Mucosa of descending colon (tissue), 3 donors: ENCODE measurements around the gene PAK5. TPM values are rescaled to one million over a fixed set of nuclear protein-coding genes. Genes with fewer than 3 reads are reported as not detected.

Experiments used
- ATAC-seq: fragments of 200-7000 bp; cut with Tn5 transposase; one replicate; pipeline ENCODE4 v1.9.1; 2020; ENCODE audit warnings: mild to moderate bottlenecking, moderate library complexity
- DNase-seq, 3 donors: peaks; one replicate each; pipeline ENCODE4 v3.0.0-alpha.2; 2020
- H3K36me3 ChIP-seq: fragments of 200-600 bp; one replicate; pipeline ENCODE4 v1.8.0; 2021; ENCODE audit warnings: low read depth, mild to moderate bottlenecking
- H3K4me1 ChIP-seq: fragments of 200-600 bp; one replicate; pipeline ENCODE4 v1.8.0; 2021; ENCODE audit warnings: low read depth, mild to moderate bottlenecking
- H3K4me3 ChIP-seq: fragments of 200-600 bp; one replicate; pipeline ENCODE4 v1.8.0; 2021; ENCODE audit warnings: mild to moderate bottlenecking
- H3K9me3 ChIP-seq: fragments of 200-600 bp; one replicate; pipeline ENCODE4 v1.8.0; 2021; ENCODE audit warnings: mild to moderate bottlenecking
- CTCF ChIP-seq: fragments of 200-600 bp; IDR thresholded peaks from one replicate; pipeline ENCODE4 v1.8.0; 2022; ENCODE audit warnings: antibody characterized with exemption, mild to moderate bottlenecking
- intact Hi-C, 2 donors: fragments of 100-400 bp; cut with DNase I in 1 of 2; cut with micrococcal nuclease in 1 of 2; formaldehyde crosslinking; loops; one replicate each; pipeline versions ENCODE4 v1.11.0 to v1.11.1; 2022; cut with DNase I, micrococcal nuclease
- total RNA-seq, 3 donors: library from RNA; stranded (reverse); fragmentation: NEBNext Ultra II Directional in 2 of 3; extraction: Animal tissue kit (Norgen Biotek cat#: 25700) in 2 of 3; gene quantifications; one replicate each; pipeline versions ENCODE4 v1.2.1 to v1.2.4, GENCODE V29; 2021 to 2023
- donor health status: DM: no; HTN: no; CAD: no; lungs with moderate emphysema.
- donor health status: DM: no; HTN: no; CAD: no.
- donor health status: DM: no; HTN: yes; CAD: no.

PAK5 gene
- total RNA-seq, 3 donors from 2014 or later: 0.06 to 0.13 TPM; not detected in 1

DNA sequence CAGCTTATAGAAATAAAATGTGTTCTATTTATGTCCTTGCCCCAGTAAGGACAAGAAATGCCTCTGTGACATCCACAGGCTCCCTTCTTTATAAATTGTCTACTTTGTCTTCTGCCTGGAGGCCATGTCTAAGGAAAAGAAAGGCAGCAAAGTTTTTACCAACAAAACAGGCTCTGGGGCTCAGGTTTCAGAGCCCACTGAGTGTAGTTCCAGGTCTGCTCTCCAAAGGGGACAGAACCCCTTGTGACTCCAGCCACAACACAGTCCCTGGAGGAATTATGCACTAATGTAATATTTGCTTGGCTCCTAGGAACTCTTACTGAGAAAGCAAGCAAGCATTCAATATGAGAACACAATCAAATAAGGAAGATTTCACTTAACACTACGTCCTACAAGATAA is 80.1 kb downstream of the PAK5 start:
- H3K9me3 ChIP-seq: peaks cover 10% of the 10 kb centered on the region
- H3K4me3 ChIP-seq: no peak overlapping the region
- H3K4me1 ChIP-seq: no peaks in the 10 kb centered on the region
- ATAC-seq (no peak), DNase-seq (no peak)
- intact Hi-C loops: no loop called here
- TF ChIP-seq CTCF: no peak
- no peaks in the 10 kb centered on the region for H3K36me3 ChIP-seq

DNA sequence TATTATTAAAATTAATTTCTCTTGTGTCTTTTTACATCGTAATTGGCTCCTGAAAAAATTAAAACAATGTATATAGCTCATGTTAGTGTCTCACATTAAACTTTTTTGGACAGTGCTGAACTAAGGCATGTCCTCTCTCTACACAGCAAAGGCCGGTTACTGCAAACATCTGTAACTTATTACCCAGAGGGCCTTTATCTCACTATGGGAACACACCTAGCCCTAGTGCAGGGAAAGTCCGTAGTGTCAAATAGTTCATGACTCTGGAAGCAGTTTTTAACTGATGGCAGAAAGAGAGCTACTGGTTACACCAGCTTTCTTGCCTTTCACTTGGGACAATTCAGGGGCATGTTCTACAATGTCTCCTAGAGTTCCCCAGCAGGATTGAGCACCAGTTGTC is 82.2 kb downstream of the PAK5 start:
- DNase-seq (no peak), ATAC-seq (no peak)
- no peaks in the 10 kb centered on the region for H3K36me3 ChIP-seq
- peaks cover 8% of the 10 kb centered on the region for H3K9me3 ChIP-seq
- no peak for TF ChIP-seq CTCF
- no peaks in the 10 kb centered on the region for H3K4me1 ChIP-seq
- H3K4me3 ChIP-seq: no peak overlapping the region
- intact Hi-C loops: loop anchor here in 1 of 2 donors (2.0 kb wide), 1 partner anchor 148 kb away; no protein-coding TSS in a partner anchor

DNA sequence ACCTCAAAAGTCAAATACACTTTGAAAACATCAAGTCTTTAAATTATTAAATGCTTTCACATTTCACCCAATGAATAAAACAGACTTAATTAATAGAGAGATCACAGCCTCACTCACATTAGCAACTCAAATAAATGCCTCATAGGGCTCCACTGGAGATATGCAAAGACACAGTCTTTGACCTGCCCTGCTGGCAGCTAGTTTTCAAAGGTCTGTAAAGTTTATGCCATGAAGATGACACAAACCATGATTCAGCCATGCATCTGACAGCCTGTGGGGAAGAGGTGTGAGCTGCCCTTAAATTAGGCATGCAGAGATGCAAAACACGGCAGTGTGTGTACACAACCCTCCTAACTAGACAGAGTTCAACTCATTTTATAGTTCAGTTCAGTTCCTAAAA is 83.6 kb downstream of the PAK5 start:
- TF ChIP-seq CTCF: no peak
- Histone ChIP-seq H3K36me3 (no peaks in the 10 kb centered on the region), H3K9me3 (no peaks in the 10 kb centered on the region), H3K4me3 (no peak overlapping the region), H3K4me1 (no peaks in the 10 kb centered on the region)
- intact Hi-C loops: no loop called here
- DNase-seq (no peak), ATAC-seq (no peak)

GRCh38 chr20:9744551-9744950 is 94.3 kb downstream of the PAK5 start:
- Histone ChIP-seq H3K9me3 (no peaks in the 10 kb centered on the region), H3K4me1 (no peaks in the 10 kb centered on the region), H3K36me3 (no peaks in the 10 kb centered on the region), H3K4me3 (no peak overlapping the region)
- DNase-seq (no peak), ATAC-seq (no peak)
- no peak for TF ChIP-seq CTCF
- intact Hi-C loops: no loop called here

- intact Hi-C loops: no loop called here
- no peak for DNase-seq
- H3K36me3 ChIP-seq: no peaks in the 10 kb centered on the region
- H3K4me3 ChIP-seq: no peak overlapping the region
- no peak for ATAC-seq
- H3K9me3 ChIP-seq: no peaks in the 10 kb centered on the region
- no peaks in the 10 kb centered on the region for H3K4me1 ChIP-seq
- no peak for TF ChIP-seq CTCF
Measured at GRCh38 chr20:9743871-9744270, 95.0 kb downstream of the PAK5 start.

- Histone ChIP-seq H3K9me3 (no peaks in the 10 kb centered on the region), H3K36me3 (no peaks in the 10 kb centered on the region), H3K4me3 (no peak overlapping the region), H3K4me1 (no peaks in the 10 kb centered on the region)
- intact Hi-C loops: no loop called here
- DNase-seq (no peak), ATAC-seq (no peak)
- TF ChIP-seq CTCF: no peak
Measured at GRCh38 chr20:9742821-9743220, 96.1 kb downstream of the PAK5 start.
